NCI-H146 (cell line): ENCODE data around the gene BARX2.

Experiments used
- DNase-seq: peaks from one replicate; lab custom pipeline; 2025; lab: John Stamatoyannopoulos, UW

The BARX2 gene

DNA sequence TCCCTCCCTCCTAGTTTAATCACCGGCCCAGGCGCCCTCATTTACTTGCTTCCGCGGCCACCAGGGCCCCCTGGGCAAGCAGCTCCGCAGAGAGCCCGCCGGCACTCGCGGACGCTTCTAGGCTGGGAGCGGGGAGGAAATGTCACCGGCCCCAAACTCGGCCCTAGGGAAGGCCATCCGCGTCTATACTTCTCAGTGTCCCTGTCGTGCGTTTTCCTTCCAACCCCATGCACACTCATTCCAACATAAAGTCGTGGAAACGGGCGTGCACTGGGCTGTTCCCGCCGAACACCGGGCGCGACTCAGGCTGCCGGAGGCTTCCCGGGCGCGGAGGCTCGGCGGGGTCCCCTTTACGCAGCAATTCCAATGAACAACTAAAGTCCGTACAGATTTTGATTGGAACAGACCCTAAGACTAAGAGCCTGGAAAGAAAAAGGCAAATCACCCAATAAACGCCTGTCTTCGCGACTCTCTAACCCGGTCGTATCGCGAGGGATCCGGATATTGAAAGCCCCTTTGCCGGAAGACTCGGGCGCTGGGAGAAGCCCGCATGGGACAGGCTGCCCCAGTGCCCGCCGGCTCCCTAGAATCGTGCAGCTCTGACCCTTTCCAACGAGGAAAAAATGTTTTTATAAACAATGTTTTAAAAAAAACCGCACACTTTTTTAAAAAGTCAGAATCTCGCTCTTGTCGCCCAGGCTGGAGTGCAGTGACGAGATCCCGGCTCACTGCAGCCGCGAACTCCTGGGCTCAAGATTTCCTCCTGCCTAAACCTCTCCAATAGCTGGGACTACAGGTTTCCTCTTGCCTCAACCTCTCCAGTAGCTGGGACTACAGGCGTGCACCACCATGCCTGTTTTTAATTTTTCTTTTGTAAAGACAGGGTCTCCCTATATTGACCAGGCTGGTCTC, 1.3 kb upstream of the BARX2 start:
- no peak for DNase-seq

DNA sequence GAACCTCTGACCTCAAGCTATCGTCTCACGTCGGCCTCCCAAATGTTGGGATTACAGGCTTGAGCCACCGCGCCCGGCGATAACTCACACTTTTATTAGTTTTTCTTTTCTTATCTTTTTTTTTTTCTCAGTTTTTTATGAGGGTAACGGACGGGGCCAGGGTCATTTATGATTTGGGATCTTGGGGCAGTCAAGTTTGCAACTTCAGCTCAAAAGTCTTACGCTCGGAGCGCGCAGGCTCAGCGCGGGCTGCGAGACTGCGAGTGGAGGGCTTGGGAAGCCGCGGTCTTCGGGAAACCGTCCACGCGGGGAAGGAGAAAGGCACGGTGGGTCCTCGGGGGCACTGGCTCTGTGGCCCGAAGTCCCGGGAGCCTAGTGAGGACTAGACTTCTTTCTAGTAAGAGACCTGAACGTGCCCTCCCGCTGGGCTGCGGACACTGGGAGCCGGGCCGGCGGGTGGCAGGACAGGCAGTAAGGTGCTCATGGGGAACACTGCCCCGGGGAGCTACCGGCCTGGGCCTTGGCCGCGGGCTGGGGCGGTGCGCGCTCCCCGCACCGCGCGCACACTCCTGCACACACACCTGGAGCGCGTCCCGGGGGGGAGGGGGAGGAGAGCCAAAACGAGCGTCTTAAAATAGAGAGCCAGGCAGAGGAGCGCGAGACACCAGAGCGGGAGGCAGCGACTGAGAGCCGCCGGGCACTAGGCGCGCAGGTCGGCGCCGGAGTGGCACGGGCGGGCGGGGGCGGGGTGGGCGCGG, 476 bp upstream of the BARX2 start:
- peak; percentile 31 for DNase-seq

DNA sequence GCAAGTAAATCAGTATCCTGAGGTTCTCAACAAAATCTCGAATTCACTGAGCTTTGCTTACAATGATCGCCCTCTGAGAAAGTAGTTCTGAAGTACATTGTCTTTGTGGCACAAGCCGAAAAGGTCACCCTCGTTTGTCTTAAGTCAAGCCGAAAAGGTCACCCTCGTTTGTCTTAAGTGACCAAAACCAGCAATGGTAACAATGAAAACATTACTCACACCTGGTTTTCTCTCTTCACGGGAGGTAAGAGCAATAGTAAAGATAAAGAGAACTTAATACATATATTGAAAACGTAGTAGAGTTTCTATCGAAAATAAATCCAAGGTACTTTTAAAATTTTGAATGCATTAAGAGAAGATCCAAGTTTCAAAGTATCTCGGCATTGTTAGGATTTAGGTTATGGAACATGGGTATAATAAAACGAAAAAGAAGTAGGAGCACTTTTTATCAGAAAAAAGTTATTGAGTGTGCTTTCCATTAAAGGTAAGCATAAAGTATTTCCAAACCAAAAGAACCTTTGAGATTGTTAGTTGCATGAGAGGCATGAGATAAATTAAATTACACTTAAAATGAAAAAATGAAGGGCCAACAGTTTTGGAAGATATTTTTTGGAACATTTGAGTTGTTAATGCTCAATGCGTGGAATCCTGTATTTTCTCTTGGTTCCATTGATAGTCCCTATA, 1.2 kb downstream of the BARX2 start:
- no peak for DNase-seq

DNA sequence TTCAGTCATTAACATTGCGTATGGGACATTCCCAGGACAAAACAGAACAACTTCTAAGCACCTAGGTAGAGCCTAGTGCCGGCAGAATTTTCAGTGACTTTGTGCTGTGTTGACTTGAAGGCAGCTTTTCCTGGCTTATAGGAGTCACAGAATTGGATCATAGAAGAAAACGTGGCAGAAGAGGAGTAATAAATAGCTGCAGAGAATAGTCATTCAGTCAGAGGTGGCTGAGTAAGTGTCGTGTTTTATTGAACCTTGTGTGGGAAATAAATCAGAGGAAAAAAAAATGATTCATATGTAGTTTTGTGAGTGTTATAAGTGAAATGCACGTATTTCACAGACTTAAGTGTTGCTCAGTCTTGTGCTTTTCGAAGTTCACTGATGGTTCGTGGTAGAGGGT, 2.1 kb downstream of the BARX2 start:
- DNase-seq: no peak

DNA sequence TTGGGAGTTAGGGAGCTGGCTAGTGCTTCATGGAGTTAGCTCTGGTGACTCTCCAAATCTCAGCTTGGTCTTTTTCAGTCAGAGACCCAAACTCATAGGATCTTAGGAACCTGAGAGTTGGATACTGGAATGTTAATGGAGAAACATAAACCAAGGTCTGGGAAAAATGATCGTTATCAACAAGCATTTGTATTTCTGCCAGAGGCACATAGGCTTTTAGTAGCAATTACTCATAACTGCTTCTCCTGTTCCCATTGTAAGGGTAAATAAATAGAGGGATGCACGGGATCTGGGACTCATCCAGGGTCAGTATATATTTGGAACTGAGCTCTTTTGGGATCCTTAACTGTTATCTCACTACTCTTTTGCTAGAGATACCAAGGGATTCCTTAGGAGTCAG, 4.8 kb downstream of the BARX2 start:
- DNase-seq: no peak

DNA sequence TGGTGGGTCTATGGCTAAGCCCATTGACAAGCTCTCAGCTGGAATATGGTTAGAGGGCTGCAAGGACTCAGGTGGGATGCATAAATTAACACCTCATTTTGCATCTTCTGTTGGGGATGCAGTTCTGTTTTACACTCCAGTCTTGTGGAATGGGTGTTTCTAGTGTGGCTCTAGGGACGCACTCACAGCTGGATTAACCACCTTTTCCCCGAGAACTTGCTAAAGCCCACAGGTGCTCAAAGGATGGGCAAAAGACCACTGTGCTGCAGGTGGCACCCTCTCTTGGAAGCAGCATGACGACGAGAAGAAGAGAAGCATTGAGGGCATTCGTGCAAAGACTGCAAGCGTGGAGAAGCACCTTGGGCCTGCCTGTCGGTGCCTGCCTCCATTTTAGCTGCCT, 6.9 kb downstream of the BARX2 start:
- DNase-seq: no peak

DNA sequence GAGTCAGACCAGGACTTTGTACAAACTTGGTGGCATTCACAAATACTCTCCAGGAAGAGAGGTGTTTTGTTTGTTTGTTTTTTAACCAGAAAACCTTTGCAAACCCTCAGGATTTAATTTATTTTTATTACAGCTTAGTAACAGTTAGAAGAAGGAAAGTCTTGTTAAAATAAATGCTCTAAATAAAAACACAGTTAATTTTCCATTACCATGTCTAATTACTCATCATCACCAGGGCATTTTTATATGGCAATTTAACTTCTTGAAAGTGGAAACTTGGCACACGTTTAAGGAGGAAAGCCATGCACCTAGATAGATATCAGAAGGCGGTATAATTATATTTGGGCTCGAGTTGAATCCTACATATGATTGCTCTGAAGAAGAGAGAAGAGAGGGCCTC, 7.4 kb downstream of the BARX2 start:
- no peak for DNase-seq

DNA sequence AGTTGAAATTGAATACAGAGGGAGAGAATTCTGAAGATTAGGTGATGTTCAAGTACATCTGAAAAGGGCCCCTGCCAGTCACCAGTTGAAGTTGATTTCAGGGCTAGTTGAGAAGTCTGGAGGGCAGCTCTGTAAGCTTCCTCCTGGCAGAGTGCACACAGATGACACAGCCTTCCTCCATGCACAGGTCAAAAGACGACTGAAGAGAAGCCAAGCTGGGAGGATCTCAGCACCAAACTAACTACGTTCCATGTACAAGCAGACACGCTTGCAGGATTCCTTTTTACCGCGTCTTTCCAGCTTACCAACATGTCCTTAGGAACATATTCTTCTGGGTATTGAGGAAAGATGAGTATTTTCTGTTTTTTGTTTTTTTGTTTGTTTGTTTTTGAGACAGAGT, 7.9 kb downstream of the BARX2 start:
- no peak for DNase-seq

DNA sequence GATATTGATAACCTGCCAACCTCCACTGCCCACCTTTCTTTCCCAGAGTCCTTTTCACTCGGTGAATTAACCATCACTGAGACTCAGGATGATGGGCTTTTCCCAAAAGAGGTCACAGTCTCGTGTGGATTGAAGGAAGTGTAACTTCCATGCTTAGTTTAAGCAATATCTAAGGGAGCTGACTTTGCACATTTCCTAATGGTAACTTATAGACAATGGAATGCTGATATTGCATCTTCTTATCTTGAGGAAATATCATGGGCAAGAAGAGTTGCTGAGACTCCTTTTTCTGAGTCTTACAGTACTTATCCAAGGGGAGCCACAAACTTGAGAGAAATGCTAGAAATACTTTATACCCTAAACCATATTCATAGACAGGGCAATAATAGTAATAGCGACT, 8.8 kb downstream of the BARX2 start:
- no peak for DNase-seq

DNA sequence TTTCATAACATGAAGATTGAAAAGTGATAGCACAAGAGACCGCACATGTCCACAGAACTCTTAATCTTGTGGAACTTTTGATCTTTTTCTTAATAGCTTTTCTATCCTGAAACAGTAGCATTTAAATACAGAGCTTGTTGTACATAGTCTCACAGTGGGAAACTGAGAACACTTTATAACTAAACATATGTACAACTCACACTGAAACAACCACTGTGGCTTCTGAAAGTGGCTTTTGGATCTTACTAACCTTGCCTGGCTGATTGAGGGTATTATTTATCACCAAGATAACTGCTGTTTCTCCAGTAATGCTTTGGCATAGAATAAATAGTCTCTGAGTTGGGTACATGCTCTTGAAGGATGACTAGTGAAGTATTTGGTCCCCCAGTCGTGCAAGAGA, 10.2 kb downstream of the BARX2 start:
- DNase-seq: no peak

DNA sequence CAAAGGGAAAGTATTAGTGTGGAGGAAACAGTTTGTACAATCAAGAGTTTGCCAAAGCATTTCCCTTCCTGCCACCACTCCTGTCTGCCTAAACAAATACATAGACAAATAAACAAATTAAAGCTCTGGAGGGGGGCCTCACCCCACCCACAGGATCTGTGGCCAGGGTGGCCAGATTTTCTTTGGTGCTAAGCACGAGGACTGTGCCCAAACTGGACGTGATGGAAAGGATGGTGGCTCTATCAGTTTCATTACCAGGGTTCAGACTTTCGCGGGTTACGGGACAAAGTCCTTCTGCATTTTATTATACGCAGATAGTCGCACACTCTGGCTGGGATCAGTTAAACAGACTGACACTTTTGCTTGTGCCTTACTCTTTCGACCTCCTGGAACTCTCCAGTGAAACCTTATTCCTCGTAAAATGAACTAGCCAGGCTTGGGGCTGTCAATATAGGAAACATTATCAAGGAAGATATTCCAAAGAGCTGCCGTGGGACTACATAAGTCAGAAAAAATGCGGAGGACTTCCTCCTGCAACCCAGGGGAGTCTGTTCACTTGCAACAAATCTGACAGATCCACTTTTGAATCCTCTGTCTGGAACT, 11.2 kb downstream of the BARX2 start:
- no peak for DNase-seq

DNA sequence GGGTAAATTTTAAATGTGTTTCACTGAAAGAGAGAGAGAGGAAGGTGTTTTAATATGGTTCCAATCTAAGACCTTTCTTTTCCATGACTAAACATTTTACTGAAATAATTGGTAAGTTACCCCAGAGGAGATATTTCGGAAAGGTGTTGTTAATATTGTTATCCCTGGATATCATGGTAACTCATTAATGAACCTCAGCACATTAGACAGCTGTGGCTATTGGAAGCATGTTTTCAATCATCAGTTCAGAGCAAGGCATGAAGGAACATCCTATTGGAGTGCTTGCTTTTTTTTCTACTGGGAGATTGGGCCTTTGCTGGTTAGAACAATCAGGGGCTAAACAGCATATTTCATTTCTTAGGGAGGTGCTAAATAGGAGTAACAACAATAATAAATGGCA, 11.8 kb downstream of the BARX2 start:
- DNase-seq: no peak

DNA sequence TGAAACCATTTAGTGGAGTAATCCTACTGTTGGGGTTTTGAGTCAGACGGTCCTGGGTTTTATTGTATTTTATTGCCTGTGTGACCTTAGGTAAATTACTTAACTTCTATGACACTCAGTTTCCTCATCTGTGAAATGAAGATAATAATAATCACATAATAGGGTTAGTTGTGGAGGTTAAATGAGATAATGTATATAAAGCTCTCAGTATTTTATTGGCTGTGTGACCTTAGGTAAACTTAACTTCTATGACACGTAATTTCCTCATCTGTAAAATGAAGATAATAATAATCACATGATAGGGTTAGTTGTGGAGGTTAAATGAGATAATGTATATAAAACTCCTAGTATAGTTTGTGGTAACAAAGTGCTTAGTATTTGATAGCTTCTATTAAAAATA, 13.2 kb downstream of the BARX2 start:
- DNase-seq: no peak

DNA sequence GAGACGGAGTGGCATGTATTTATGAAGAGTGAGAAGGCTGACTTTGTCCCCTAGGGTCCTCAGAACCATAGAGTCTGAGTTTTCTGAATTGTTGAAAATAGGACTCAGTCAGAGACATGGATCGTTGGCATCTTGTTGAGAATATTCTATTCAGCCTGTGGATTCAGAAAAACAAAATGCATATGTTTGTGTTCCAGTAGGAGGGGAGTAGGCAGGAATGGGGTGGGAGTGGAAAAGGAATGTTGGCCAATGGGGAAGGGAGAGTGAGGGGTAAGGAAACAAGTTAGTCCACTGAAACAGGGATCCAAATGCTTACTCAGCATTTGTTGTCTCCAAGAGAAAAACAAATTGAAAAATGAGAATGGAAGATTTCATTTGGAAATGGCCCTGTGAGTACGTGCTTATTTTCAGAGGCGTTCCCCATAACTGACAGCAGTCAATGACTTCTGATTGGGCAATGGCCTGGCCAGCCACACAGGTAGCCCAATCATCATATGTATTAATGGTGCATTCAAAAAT, 14.7 kb downstream of the BARX2 start:
- DNase-seq: no peak

DNA sequence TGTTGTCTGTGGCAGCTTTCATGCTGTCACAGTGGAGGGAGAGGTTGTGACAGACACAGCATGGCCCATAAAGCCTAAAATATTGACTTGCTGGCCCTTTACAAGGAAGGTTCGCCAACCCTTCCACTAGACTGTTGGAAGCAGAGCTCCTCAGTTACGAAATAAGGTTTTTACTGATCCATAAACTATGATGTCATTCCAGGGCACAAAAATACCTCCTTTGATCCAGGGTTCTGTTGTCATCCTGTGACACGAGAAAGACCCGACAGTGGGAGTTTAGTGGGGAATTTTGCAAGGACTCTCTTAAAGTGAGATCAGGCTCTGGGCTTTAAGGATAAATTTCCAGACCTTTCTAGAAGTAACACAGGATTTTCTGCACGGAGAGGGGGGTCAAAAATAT, 15.7 kb downstream of the BARX2 start:
- no peak for DNase-seq

DNA sequence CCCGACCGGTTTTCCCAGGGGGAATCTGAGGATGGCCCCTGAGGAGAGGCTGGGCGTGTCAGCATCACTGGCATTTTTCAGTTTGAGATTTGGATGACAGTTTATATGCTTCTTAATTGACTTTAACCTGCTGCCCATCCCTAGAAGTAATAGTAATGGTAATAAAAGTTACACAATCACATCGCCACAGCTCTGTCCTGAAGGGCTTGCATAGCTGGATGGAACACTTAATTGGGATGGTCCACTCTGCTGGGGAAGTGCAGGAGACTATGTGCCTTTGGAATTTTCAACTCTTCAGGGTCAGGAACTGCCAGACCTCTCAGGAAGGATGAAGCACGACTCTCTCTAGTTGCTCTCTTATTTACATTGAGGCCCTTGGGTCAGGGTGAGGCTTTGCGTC, 16.2 kb downstream of the BARX2 start:
- no peak for DNase-seq

DNA sequence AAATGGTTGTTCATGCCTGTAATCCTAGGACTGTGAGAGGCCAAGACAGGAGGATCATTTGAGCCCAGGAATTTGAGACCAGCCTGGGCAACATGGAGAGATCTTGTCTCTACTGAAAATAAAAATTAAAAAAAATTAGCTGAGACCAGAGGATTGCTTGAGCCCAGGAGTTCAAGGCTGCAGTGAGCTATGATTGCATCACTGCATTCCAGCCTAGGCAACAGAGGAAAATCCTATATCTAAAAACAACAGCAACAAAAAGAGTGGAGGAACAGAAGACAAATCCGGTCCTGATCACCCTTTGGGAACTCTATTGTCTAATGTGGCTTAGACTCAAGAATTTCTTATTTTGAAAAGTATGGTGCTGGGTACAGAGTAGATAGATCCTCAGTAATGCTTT, 17.3 kb downstream of the BARX2 start:
- DNase-seq: no peak

DNA sequence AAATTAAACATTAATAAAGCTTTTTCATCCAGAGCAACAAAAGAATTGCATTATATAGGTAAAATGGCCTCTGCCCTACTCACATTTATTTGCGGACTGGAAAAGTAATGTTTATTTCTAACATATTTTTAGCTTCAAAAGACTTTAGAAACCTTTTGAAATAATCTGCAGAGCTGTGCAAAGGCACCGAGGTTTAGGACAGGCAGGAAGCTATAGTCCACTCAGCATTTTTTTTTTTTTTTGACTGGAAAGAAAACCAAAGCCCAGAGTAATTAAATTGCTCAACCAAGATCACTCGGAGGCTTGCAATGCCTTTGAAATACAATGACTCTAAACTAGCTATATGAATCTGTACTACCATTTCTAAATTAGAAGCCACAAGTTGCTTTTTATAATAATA, 19.1 kb downstream of the BARX2 start:
- DNase-seq: no peak

DNA sequence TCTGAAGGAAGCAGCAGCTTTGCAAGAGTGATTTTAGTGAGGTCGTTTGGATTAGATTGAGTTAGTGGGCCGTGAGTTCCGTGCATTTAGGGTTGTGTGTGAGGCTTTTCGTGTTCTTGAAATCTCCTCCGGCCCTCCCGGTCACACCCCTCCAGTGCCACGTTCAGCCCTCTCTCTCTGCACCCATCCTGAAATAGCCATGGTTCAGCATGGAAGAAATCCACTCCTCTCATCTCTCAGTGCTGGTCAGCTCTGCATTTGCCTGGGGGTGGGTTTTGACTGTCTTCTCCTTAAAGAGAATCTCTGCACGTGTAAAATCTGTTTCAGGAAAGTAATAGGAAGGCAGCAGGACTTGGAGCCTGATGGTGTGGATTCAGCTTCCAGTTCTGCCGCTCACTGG, 19.8 kb downstream of the BARX2 start:
- DNase-seq: no peak

DNA sequence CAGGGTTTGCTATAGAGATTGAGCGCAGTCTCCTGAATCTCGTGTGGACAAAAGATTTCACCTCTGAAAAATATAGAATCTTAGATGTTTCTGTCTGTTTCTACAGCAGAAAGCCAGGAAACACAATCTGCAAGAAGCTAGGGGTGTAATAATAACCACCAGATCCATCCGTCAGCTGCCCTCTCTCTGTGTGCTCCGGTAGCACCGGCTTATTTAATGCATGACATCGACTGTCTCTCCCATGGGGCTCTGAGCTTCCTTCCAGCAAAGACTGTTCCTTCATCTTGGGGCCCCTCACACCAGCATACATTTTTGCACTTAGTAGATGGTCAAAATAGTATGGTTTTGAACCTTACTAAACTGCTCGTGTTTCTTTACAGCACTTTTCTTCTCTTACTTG, 20.2 kb downstream of the BARX2 start:
- no peak for DNase-seq

DNA sequence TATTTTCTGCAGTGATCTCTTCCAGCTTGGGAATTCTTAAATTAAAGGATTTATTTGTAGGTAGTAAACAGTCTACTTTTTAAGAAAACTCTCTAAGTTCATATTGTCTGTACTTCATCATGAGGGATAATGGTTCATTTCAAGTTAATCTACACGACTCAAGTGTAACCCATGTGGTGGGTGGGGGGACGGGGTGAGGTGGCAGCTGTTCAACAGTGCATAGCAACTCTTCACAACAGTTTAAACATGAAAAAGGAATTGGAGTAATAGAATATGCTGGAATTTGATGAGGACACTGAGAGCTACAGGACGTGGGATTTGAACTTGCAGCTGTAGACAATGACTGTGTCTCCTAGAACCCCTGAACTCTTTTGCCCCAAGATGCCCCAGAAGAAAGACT, 20.8 kb downstream of the BARX2 start:
- no peak for DNase-seq
